GM18517 (cell line): ENCODE measurements around the gene TNFAIP2.

Experiments used
- ATAC-seq: cut with Tn5 transposase; IDR thresholded peaks from one replicate; pipeline ENCODE4 v1.9.1; 2021; ENCODE audit warnings: mild to moderate bottlenecking, moderate library complexity; ENCODE audit not compliant: unreplicated experiment

Gene TNFAIP2

DNA sequence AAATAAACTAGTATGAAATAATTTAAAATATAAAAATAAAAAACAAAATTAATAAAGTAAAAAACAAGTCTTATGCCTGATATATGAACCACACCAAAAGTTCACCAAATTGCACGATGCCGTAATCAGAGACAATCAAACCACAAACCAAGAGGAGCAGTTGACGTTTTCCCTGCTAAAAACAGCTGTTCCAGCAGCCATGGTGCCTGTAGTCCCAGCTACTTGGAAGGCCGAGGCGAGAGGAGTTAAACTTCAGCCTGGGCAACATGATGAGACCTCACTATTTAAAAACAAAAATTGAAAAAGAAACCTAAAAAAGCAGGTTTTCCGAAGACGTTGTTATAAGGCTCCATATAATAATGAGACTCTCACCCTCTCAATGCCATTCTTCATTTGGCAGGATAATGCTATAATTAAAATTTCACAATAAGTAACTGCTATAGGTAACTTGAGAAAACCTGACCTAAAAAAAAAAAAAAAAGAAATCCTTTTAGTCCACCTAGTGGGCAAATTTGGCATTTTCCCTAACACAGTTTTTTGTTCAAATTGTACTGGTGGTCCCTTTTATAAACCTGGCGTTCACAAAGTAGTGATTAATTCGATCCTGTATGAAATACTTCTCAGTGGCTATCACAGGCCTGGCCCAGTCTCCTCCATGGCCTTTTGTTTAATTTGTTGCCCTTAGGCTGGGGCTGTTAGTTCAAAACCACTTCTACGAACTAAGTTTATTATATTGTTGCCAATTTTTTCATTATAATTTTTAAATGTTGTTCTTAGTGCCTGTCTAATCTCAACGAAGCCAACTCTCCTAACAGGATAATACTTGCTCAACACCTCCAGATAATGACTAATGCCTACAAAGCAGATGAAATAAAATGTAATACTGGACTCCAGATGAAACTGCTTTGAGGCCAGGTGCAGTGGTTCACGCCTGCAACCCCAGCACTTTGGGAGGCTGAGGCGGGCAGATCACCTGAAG, 62.1 kb downstream of the TNFAIP2 start:
- ATAC-seq: no peak

DNA sequence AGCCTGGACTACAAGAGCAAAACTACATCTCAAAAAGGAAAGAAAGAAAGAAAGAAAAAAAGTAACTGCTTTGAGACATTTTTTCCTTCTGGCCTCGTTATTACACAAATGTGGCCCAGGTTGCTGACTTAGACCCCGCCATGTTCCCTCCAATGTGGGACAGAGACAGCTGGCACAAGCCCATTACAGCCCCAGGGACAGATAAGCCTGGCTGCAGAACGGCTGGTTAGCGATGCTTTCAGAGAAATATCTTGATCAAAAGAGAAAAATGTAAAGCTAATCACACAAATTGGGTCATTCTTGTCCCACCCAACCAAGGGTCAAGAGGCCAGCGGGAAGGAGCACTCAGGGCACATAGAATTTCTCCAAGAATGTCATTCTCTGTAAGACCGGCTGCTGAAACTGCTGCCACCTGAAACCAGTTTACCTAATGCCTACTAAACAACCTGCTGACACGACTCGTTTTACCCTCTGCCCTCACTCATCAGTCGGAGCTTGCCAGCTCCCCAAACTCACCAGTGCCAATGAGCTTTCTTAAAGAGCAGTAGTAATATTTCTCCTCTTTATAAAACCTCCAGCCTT, 63.1 kb downstream of the TNFAIP2 start:
- ATAC-seq: no peak
